HG02759 (cell line): ENCODE data around the gene KCNMB1.

Experiments used
- ATAC-seq: cut with Tn5 transposase; IDR thresholded peaks from one replicate; pipeline ENCODE4 v1.9.1; 2021; ENCODE audit warnings: mild to moderate bottlenecking, moderate library complexity; ENCODE audit not compliant: unreplicated experiment

Gene KCNMB1

GRCh38 chr5:170388818-170389549 lies at the start of gene KCNMB1:
TSS of gene KCNMB1 (minus strand) at chr5:170389367. CDS start at chr5:170385447, 3,920 bp downstream.
- no peak for ATAC-seq

- ATAC-seq, result no peak
These were observed 49.4 kb upstream of the KCNMB1 start for GRCh38 chr5:170438581-170438980.

GRCh38 chr5:170437621-170438375 lies 48.6 kb upstream of the KCNMB1 start:
- ATAC-seq, result no peak

GRCh38 chr5:170436335-170436734 lies 47.2 kb upstream of the KCNMB1 start:
- ATAC-seq, result no peak

GRCh38 chr5:170434966-170435605 lies 45.9 kb upstream of the KCNMB1 start:
- ATAC-seq, result peak; percentile 88

GRCh38 chr5:170432669-170433068 lies 43.5 kb upstream of the KCNMB1 start:
- no peak for ATAC-seq

- ATAC-seq, result no peak
These were observed 42.4 kb upstream of the KCNMB1 start for GRCh38 chr5:170431571-170431970.

GRCh38 chr5:170430866-170431437 lies 41.8 kb upstream of the KCNMB1 start:
- ATAC-seq, result no peak

GRCh38 chr5:170430256-170430655 lies 41.1 kb upstream of the KCNMB1 start:
- ATAC-seq, result no peak

- no peak for ATAC-seq
These were observed 39.8 kb upstream of the KCNMB1 start for GRCh38 chr5:170429014-170429413.

- ATAC-seq, result no peak
These were observed 38.6 kb upstream of the KCNMB1 start for GRCh38 chr5:170427672-170428236.

GRCh38 chr5:170426786-170427185 lies 37.6 kb upstream of the KCNMB1 start:
- ATAC-seq, result no peak

- ATAC-seq, result no peak
These were observed 37.1 kb upstream of the KCNMB1 start for GRCh38 chr5:170426149-170426767.

- no peak for ATAC-seq
These were observed 36.6 kb upstream of the KCNMB1 start for GRCh38 chr5:170425731-170426130.

- ATAC-seq, result no peak
These were observed 35.5 kb upstream of the KCNMB1 start for GRCh38 chr5:170424629-170425028.

GRCh38 chr5:170423692-170424091 lies 34.5 kb upstream of the KCNMB1 start:
- no peak for ATAC-seq

- no peak for ATAC-seq
These were observed 32.7 kb upstream of the KCNMB1 start for GRCh38 chr5:170421826-170422225.

GRCh38 chr5:170420806-170421412 lies 31.7 kb upstream of the KCNMB1 start:
- peak; percentile 65 for ATAC-seq

GRCh38 chr5:170419643-170420042 lies 30.5 kb upstream of the KCNMB1 start:
- no peak for ATAC-seq

- ATAC-seq, result no peak
These were observed 29.6 kb upstream of the KCNMB1 start for GRCh38 chr5:170418736-170419135.
